GM21367 (cell line): ENCODE data around the gene ADNP.

Source experiments
- ATAC-seq: cut with Tn5 transposase; IDR thresholded peaks from one replicate; pipeline ENCODE4 v1.9.1; 2021; ENCODE audit not compliant: unreplicated experiment

Gene ADNP

GRCh38 chr20:50874111-50874757, 57.0 kb downstream of the ADNP start:
- ATAC-seq, result no peak

DNA sequence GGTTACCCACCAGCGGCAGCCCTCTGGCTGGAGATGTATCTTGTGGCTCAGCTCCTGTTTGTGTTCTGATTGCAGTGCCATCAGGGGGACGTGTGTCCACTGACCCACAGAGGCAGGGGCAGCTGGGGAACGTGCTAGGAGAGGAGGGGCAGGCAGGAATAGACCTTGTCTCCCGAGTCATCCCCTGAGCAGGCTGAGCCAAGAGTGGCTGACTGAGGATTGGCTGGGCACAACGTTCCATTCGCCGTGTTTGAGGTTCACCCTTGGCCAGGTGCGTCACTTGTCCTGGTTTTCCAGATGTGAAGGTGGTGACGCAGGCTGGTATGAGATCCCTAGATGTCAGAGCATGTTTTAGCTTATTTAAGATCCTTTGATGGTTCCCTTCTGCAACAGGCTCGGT, 57.7 kb downstream of the ADNP start:
- no peak for ATAC-seq

DNA sequence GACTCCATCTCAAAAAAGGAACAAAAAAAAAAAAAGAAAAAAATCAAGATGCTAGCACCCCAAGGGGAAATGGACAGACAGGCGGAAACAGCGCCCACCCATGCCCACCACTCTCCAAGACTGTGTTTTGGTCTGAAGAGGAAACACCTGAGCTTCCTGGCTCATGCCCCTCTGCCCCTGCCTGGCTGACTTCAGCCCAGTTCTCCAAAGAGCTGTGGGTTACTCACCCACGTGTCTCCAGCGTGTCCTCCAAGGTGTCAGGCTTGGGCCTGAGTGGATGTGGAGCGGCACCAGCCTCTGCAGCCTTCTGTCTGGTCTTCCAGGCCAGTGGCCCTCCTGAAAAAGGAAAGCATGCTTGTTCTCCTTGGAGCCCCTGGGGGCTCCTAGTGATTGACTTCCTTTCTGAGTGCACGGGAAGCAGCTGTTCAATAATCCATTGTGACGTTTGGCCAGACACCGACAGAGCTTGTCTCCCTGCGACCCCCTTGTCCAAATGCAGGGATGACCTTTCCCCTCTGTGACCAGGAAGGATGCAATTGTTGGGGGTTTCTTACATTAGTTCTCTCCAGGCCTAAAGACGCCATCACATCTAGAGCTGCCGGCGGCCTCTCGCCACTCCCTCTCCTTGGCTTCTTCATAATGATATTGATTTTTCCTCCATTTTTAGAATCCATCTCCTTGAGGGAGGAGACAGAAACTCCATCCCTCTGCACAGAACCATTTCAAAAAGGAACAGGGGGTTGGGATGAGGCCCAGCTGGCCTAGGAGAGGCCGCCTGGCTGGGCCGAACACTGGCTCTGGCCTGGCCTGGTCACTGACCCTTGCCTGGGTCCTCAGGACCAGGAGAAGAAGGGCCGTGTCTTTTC, 58.4 kb downstream of the ADNP start:
- no peak for ATAC-seq

DNA sequence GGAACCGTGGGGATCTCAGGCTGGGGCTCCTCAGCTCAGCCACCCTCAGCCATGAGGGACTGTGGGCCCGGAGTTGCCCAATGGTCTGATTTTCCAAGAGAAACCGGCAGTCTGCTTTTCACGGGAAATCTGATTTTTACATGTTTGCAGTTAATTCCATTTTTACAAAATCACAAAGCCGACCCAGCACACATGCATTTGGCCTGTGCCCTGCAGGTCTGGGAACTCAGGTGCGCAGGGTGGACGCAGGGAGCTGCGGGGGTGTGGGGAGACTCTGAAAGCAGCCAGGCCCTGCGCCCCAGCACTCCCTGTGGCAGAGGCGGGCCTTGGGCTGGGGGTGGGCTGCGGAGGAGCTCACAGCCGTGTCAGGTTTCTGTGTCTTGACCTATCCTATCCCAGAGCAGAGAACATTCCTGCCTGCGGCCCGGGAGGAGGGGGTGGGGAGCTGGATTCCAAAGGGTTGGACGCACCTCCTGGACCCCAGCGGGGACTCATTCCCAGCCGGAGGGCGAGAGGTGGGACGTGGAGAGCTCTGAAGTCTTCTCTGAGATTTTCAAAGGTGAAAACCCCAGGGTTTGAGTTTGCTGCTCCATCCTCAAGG, 60.6 kb downstream of the ADNP start:
- no peak for ATAC-seq

GRCh38 chr20:50868509-50869495, 62.4 kb downstream of the ADNP start:
- no peak for ATAC-seq

- ATAC-seq, result no peak
These were observed 63.4 kb downstream of the ADNP start for GRCh38 chr20:50867805-50868204.

DNA sequence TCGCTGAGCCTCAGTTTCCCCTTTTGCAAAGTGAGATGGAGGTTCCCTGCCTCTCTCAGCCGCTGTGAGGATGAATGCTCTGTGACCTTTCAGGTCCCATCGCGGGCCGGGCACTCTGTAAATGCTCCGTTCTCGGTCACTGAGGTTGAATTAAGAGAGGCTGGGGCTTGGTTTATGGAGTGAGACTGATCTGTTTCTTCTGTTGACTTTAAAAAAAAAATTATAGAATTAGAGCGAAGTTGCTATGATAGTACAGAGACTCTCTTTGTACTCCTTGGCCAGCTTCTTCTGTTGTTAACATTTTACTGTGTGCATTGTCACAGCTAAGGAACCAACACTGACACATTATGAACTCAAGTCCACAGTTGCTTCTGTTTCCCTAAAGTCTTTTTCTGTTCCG, 64.4 kb downstream of the ADNP start:
- no peak for ATAC-seq

GRCh38 chr20:50866036-50866685, 65.1 kb downstream of the ADNP start:
- no peak for ATAC-seq

DNA sequence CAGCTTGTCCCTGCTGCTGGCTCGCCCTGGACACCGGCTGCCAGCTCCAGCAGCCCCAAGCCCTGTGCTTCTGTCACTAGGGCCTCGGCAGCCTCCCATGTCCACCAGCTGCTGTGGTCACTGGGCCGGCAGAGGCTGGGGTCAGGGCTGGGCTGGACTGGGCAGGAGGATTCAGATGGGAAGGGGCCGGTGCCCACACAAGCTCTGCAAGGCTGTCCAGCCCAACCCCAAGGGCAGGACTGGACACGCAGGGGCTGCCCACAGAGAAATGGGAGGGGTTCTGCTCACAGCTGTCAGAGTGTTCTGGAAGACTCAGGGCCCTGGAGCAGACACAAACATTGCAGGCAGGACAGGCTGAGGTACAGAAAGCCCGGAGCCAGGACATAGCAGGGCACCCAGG, 65.6 kb downstream of the ADNP start:
- no peak for ATAC-seq

DNA sequence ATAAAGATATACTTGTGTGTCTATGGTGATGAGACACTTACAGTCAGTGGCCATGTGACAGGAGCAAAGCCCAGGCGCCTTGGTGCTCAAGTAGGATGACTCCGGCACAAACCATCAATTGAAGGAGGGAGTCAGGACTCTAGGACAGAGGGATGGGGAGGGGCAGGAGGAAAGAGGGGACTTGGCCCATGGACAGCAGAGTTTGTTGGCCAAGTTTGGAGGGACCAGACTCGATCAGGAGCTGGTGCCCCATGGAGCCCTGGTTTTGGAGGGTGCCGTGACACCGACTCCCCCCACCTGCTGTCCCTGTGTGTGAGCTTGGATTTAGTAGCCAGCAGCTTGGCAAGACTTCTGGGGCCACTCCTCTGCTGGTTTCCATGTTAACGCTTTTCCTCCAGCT, 66.1 kb downstream of the ADNP start:
- no peak for ATAC-seq

- no peak for ATAC-seq
These were observed 68.7 kb downstream of the ADNP start for GRCh38 chr20:50862546-50862945.

GRCh38 chr20:50861012-50861411, 70.2 kb downstream of the ADNP start:
- no peak for ATAC-seq

- no peak for ATAC-seq
These were observed 72.1 kb downstream of the ADNP start for GRCh38 chr20:50859161-50859560.

GRCh38 chr20:50858525-50858924, 72.7 kb downstream of the ADNP start:
- no peak for ATAC-seq

DNA sequence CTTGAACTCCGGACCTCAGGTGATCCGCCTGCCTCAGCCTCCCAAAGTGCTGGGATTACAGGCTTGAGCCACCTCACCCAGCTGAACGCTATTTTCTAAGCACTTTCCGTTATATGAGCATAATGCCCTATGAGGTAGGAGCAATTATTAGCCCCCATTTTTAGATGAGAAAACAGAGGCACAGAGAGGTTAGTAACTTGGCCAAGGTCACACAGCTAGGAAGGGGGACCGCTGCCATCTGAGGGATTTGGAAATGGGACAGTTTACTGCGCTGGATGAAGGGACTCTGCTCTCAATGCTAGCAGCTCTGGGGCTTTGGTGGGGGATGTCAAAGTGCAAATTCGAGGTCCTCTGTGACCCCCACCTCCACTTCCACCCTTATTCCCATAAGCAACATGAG, 73.9 kb downstream of the ADNP start:
- no peak for ATAC-seq

DNA sequence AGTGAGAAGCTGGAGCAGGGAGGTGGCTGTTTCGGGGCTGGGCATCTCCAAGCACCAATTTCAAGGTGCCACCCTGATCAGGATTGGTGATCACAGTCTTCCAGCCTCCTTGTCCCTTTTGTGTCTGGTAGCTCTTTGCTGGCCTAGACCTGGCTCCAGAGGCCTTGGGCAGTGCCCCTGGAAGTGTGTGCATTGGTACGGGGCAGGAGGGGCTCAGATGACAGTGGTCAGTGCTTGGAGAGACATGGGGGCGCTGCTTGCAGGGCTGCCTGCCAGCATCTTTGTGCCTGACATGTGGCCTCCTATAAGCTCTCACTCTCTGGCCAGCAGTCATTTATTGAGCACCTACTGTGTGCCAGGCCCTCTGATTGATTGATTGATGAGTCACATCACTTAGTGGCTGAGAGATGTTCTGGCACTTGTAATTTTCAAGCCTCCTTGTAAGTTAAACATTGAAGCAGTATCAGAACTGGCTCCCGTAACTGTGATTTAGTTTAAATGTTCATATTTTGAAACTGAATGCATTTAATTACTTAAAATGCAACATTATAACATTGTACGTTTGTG, 74.7 kb downstream of the ADNP start:
- no peak for ATAC-seq

DNA sequence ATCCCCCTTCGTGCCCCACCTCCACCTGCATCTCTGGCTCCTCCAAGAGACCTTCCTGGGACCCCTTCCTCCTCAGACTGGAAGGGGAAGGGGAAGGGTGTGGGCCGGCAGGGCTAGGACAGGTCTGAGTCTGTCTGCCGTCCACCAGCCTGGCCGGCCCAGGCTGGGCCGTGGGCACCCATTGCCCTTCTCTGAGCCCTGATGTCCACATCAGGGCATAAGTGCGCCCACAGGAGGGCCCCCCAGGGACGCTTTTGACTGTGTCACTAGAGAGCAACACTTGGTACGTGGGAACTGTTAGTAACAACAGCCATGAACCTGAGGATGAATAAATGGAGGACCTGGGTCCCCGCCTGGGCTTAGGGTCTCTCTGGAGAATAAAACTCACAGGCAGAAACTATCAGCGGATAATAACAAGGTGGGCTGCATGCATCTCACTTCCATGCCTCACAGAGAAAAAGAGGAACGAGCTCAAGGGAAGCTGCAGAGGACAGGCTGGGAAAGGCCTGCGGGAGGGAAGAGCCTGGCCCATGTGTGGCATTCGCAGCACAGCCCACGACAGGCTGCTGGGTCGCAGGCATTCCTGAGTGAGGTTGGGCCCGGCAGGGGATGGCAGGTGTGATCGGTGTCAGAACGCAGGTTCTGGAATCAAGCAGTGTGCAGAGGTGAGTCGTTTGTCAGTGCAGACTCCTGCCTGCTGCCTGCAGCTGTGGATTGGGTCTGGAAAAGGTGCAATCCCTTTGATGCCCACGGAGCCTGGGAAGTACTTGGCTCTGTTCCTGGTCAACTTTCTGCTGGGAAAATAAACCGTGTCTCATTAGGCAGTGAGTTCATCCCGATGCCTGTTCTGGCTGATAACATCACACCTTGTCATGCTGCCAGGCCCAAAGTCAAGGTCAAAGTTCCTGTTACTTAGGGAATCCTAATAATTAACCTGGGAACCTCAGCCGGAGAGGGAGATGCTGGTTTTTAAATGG, 75.5 kb downstream of the ADNP start:
- ATAC-seq, result no peak

DNA sequence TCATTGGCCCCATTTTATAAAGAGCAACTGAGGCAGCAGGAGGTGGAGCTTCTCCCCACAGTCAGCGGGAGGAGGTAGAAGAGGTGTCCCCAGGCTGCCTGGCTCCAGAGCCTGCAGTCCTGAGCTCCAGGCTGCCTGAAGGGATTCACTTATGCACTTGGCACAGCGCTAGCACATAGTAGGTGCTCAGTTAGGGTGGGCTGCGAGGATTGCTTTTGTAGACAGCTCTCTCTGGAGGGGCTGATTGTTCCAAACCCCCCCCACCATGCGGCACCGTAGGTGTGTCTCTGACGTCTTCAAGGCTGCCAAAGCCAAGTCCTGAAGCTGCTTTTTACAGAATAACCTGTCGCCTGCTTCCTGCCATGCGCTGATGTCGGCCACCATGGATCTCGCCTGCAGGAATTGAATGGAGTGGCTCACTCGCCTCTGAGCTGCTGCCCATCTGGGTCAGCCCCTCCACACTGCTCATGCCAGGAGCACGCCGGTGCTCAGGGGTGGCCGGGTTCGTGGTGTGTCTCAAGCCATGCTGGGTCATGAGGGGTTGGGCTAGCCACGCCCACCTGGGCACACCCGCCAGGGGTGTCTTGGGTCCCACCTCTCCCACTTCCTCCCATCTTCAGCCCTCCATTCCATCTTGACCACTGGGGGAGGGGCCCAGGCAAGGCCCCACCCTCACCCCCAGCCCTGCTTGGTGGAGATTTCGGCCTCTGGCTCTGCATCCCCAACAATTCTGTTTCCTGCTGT, 76.6 kb downstream of the ADNP start:
- no peak for ATAC-seq
